HG02870 (cell line): ENCODE measurements around the gene CEP126.
"Not testable (repeated sequence)": the region's sequence is repeated elsewhere in the genome, so short reads cannot be mapped to it uniquely, and the experiment has no call there.

Experiments
- ATAC-seq: cut with Tn5 transposase; IDR thresholded peaks from one replicate; pipeline ENCODE4 v1.9.1; 2021; ENCODE audit warnings: mild to moderate bottlenecking, moderate library complexity; ENCODE audit not compliant: unreplicated experiment

The CEP126 gene

DNA sequence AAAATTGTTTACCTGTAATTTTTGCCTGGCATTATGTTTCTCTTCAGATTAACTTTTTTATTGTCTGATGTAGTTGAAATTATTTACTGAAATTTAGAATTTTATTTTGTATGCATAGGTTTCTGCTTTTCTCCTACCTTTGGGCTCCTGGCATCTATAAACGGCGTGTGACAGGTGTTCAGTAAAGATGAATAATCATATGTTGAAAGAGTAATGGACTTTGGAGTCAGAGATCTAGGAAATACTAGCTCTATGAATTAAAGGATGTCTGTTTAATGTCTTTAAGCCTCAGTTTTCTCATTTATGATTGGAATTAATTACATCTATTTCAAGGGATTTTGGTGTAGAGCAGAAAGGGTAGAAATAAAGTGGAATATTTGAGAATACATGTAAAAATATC, 8.7 kb downstream of the CEP126 start:
- no peak for ATAC-seq

DNA sequence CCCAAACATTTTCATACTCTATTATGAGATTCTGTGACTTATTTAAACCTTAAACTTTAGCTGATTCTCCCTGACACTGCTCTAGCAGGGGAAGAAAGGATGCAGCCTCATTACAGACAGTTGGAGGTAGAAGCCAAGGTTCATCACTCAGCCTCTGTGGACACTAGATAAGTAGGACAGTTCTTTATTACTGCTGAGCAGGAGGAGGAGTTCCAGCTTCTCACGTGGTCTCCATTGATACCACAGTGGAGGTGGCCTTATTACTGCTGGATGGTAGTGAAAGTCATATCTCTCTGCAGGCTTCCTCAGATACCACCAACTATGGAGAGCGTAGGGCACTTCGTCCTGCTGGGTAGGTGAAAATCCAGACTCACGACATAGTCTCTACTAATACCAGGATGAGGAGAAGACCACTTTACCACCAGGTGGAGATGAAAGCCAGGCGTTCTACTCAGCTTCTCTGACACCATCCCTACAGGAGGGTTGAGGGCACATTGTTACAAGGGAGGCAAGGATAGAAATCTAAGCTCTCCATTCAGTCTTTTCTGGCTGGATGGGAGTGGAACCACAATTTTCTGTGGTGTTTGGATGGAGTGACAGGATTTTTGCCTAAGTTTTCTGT, 14.6 kb downstream of the CEP126 start:
- no peak for ATAC-seq

DNA sequence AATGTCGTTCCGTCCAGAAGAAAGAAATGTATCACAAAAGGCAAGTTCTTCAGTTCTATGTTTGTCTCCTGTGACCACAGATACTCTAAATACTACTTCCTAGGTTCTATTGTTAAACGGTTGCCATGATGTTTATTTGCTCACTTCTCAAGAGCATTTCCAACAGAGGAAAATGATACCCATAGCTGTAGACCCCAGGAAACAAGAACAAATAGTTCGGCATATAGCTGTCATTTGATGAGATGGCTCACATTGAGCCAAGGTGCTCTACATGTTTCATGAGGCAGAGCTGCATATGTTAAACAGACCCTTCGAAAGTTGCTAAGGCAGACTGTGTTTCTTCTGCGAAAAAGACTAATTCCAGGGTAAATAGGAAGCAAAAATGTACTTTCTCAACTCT, 16.9 kb downstream of the CEP126 start:
- ATAC-seq = no peak

DNA sequence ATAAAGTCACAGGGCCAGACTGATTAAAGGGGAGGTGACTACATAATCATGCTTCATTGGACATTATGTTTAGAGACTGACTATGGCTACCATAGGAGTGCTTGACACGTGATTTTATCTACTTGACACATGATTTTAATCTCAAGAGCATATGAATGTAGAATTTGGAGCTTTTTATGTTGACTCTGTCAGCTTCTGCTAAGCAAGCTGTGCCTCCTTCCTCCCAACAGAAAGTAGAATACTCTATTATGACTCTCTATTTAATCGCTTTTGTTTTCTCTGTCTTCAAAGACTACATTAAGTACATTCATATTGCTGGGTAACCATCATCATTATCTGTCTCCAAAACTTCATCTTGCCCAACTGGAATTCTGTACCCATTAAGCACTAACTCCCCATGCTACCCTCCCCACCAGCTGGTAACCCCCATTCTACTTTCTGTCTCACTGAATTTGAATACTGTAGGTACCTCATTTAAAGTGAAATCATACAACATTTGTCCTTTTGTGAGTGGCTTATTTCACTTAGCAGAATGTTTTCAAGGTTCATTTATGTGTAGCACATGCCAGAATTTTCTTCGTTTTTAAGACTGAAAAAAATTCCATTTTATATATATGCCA, 26.2 kb downstream of the CEP126 start:
- no peak for ATAC-seq

DNA sequence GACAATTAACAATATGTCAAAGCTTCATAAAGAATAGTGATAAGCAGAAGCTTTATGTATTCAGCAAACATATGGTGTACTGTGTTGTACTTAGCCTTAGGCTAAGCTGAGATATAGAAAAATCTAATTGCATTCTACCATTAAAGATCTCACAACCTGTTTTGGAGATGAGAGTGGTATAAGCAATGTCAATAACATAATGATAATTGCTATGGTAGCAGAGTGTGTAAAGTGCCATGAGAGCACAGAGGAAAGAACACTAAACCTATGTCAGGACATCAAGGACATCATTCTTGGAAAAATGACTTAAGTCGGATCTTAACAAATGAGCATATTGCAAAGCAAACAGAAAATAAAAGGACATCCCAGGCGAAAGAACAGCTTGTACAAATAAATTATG, 30.1 kb downstream of the CEP126 start:
- no peak for ATAC-seq

DNA sequence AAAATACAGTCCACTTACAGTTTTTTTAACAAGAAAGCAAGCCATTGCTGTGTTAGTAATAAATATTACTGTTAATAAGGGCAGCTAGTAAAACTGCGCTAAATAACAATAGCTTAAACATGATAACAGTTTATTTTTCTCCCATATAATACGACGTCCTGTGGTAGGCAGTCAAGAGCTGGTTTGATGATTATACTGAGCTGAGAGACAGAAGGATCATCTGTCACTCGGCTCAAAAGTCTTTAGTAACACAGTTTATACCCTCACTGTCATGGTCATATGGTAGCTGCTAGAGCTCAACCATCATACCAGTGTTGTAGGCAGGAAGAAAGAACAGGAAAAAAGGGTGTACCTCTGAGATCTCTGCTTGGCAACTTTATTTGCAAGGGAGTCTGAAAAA, 30.6 kb downstream of the CEP126 start:
- ATAC-seq = no peak

DNA sequence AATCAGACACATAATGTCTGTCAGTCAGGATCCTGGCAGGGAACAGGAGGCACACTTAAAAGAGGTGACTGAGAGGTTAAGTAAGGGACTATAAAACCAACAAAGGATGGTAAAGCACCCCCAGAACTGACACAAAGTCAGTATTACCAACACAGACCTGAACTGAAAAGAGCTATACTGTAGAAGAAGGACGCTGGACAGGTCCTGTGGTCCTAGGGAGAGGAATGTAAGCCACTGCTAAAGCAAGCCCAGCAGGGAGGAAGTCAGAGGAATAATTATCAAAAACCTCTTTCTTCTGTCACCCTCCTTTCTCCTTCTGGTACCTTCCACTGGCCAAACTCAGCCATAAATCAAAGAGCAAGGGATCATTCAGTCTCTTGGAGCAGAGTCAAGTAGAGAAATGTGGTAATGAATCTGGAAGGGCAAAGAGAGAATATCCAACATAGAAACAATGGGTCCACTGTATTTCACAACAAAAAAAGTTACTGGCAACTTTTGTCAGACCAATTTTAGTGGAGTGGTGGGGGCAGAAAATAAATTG, 34.9 kb downstream of the CEP126 start:
- ATAC-seq = no peak

DNA sequence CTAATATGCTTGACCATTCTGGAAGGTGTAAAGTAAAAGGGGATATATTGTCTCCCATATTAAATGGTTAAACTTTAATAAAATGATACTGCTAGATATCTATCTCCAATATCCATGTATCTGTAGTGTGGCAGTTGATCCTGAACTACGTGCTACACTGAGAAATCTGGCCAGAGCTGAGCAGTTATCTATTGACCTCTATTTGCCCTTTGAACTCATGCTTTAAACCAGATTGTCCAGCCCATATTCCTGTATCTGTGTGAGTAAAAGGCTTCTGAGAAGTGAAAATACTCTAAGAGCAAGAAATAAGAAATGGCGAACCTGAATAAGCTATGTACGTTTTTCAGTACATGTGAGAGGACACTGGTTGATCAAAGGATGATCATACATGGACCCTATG, 40.5 kb downstream of the CEP126 start:
- ATAC-seq = no peak

DNA sequence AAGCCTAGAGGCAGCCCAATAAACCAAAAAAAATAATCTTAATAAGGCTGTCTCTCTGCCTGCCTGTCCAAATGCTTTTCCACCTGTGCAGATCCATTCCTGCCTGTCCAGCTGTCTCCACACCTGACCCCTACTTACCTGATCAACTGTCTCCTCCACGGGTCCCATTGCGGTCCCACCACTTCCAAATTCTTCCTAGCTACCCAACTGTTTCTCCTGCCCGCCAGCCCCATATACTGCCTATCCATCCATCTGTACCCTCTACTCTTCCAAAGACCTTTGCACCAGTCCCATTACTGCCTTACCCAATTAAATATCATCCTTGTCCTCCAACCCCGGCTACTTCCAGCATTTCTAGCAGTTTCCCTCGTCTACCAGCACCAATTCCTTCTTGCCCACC, 40.9 kb downstream of the CEP126 start:
- ATAC-seq = no peak

DNA sequence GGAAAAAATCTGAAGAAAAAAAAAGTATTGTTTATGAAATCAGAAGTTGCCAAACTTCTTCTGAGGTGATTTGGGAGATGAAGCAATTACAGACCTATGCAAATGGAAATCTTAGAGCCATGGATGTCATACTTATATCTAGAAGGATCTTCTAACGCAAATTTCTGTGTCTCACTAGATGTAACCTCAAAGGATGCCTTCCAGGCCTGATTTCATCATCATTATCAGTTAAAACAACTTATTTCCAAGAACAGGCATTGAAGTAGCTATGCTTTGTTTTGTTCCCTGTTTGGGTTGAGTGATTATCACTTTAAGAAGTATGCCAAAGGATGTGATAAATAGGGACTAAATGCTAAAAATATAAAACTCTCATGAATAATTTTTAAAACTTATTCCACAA, 45.4 kb downstream of the CEP126 start:
- no peak for ATAC-seq

DNA sequence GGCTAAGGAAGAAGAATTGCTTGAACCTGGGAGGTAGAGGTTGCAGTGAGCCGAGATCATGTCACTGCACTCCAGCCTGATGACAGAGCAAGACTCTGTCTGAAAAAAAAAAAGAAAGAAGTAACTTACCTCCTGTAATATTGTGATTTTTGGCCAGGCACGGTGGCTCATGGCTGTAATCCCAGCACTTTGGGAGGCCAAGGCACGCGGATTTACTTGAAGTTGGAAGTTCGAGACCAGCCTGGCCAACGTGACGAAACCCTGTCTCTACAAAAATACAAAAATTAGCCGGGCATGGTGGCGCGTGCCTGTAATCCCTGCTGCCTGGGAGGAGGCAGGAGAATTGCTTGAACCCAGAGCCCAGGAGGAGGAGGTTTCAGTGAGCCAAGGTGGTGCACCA, 49.4 kb downstream of the CEP126 start:
- not testable (repeated sequence) for ATAC-seq

DNA sequence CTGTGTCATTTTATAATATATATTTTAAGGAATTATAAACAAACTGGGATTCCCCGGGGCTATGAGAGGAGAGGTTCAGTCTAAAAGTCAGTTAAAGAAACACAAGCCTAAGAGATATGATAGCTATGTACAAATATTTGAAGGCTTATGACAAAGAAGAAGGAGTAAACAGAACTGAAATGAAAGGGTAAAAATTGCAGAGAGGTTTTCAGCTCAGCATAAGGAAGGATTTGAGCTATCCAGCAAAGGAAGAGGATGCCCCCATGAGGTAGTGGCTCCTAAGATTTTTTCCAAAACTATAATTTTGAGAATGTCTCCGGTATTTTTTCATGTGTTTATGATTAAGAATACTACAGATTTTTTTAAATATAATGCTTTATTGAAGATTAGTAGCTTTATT, 59.4 kb downstream of the CEP126 start:
- no peak for ATAC-seq

DNA sequence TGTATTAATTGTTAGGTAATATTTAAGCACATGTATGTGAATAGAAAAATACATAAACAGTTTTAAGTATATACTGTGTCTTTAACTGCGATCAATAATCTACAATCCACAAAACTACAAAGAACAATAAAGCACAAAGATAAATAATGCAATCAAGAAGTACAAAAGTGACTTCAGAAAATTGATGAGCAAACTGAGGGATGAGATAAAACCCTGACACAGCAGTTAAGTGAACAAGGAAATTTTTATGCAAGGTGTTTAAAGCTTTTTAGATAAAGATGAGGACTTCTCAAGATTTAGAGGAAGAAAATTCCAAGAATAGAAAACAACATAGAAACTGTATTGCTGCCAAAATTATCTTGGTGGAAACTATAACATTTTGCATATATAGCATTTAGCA, 60.0 kb downstream of the CEP126 start:
- ATAC-seq = no peak

DNA sequence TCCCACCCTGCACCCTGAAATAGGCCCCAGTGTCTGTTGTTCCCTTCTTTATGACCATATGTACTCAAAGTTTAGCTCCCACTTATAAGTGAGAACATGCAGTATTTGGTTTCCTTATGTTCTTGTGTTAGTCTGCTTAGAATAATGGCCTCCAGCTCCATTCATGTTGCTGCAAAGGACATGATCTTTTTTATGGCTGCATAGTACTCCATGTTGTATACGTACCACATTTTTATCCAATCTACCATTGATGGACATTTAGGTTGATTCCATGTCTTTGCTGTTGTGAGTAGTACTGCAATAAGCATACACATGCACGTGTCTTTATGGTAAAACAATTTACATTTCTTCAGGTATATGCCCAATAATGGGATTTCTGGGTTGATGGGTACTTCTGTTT, 60.9 kb downstream of the CEP126 start:
- ATAC-seq = no peak

DNA sequence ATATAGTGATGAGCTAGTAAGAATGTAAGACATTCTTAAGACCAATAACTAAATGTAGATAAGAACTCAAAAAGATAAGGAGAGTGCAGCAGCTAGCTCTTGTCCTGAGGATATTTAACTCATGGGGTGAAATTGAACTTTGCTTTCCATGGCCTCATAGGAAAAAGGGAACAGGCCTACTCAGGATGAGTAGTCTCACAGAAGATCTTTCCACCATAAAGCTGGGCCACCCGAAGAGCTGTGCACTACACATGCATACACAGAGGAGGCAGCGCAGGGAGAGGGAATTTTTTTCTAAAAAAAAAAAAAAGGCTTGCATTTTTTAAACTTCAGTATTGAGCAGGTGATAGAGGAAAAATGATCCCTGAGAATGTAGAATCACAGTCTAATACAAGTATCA, 72.6 kb downstream of the CEP126 start:
- ATAC-seq = no peak

DNA sequence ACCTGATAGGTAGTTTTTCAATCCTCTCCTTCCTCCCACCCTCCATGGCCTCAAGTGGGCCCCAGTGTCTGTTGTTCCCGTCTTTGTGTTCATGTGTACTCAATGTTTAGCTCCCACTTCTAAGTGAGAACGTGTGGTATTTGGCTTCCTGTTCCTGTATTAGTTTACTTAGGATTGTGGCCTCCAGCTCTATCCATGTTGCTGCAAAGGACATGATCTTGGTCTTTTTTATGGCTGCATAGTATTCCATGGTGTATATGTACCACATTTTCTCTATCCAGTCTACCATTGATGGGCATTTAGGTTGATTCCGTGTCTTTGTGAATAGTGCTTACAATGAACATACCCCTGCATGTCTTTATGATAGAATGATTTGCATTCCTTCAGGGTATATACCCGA, 78.4 kb downstream of the CEP126 start:
- no peak for ATAC-seq

DNA sequence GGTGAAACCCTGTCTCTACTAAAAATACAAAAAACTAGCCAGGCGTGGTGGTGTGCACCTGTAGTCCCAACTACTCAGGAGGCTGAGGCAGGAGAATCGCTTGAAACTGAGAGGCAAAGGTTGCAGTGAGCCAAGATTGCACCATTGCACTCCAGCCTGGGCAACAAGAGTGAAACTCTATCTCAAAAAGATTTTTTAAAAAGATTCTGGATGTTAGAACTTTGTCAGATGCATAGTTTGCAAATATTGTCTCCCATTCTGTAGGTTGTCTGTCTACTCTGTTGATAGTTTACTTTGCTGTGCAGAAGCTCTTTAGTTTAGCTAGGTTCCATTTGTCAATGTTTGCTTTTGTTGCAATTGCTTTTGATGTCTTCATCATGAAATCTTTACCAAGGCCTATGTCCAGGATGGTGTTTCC, 79.3 kb downstream of the CEP126 start:
- not testable (repeated sequence) for ATAC-seq

DNA sequence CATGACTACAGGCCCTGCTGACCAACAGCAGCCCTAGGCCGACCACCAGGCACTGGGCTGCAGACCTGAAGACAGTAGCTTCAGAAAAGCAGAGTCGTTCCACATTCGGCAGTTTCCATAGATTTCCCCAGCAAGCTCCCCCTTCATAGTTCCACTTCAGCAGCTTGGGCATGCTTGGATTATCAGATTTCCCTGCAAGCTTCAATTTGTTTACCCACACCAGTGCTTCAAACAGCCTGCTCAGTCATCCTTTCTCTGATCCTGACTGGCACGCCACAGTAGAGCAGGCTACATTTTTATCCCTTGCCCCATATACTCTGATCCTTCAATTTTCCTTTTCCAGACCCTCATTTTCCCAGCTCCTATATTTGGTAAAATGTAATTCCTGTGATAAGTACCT, 81.3 kb downstream of the CEP126 start:
- no peak for ATAC-seq

DNA sequence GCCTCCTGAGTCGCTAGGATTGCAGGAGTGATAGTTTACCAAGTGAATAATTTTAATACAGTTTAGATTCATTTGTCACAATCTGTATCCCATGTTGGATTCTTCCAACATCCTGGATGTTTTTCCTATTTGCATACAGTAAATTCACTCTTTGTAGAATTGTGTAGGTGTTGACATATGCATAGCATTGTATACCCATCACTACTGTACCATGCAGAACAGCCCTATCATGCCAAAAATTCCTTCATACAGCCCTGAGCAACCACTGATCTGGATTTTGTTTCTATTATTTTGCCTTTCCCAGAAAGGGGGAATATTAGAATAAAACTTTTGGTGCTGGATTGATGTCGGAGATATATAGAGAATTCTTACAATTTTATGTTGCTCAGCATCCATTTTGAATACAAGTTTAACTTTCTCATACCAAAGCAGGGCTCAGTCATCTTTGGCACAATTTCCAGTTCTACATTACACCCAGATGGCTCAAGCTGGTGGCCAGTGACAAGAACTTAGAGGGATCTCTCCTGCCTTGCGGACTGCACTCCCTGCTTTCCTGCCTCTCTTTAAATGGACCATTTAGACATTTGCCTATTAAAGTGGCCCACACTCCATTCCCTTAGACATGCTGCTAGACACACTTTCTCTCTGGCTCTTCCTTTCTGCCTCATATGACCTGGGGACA, 87.0 kb downstream of the CEP126 start:
- ATAC-seq = no peak

DNA sequence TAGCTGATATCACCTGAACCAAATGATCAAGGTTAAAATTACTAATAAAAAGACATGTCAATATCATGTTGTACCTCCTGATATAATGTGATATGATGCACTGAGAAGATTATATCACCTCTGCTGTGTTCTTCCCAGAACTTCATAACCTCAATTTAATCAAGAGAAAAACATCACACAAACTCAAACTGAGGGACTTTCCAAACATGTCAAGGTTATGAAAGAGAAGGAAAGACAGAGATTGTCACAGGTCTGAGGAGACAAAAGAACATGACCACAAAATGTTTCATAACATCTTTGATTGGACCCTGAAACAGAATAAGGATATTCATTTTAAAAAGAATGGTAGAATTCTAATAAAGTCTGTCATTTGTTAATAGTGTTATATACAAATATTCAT, 89.4 kb downstream of the CEP126 start:
- ATAC-seq = no peak

DNA sequence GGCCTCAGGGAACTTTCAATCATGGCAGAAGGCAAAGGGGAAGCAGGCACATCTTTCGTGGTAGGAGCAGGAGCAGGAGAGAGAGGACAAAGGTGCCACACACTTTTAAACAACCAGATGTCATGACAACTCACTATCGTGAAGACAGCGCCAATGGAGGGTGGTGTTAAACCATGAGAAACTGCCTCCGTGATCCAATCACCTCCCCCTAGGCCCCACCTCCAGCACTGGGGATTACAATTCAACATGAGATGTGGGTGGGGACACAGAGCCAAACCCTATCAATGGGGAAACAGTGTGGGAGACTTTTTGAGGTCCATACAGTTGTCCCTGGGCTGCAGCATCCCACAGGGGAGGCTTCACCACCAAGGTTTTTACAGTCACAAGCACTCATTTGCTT, 90.5 kb downstream of the CEP126 start:
- ATAC-seq = no peak

DNA sequence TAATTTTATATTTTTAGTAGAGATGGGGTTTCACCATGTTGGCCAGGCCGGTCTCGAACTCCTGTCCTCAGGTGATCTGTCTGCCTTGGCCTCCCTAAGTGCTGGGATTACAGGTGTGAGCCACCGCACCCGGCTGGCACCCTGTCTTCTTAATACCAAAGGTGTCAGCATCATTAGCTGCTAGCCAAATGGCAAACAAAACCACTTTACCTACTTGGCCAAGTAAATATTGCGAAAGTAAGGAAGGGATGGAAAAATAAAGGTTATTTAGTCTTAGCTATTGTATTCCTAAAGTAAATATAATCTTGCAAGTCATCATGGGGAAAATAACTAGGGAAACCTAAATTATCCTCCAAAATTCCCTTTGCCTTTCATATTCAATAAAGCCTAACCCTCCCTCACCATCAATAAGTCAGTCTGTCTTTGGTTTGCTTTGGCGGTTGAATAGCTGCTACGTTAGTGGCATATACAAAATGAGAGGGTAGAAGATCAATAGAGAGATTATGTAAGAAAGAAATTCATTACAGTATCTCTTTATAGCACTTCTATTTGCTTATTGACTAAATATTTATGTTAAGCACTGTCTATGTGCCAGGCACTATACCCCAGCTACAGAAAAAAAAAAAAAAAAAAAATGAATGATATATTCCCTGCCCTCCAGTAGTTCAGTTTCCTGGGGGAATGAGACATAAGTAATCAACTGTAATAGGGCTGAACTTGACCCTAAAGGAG, 92.2 kb downstream of the CEP126 start:
- no peak for ATAC-seq
